HEK293T (cell line): ENCODE results near the gene CFAP119.

Experiments
- CTCF ChIA-PET: fragments of 350-600 bp; formaldehyde crosslinking; extraction: SDS; loops from one replicate; lab custom pipeline; 2021; ENCODE audit warnings: antibody characterized with exemption, inconsistent platforms; lab: Yijun Ruan, JAX
- POLR2A ChIA-PET: fragments of 350-600 bp; formaldehyde crosslinking; extraction: SDS; loops from one replicate; lab custom pipeline; 2020; ENCODE audit warnings: antibody characterized with exemption, inconsistent platforms; lab: Yijun Ruan, JAX
- DNase-seq: peaks from one replicate; pipeline ENCODE4 v3.0.0; 2012; ENCODE audit warnings: mixed read lengths; ENCODE audit errors: extremely low spot score
- ARNT ChIP-seq: fragments of 450-650 bp; IDR thresholded peaks from 2 replicates; pipeline ENCODE4 v1.6.1; 2017; ENCODE audit warnings: mild to moderate bottlenecking
- BHLHE40 ChIP-seq: fragments of 450-650 bp; IDR thresholded peaks from 2 replicates; pipeline ENCODE4 v1.6.1; 2016; ENCODE audit warnings: mild to moderate bottlenecking, moderate library complexity, borderline replicate concordance
- CTBP1 ChIP-seq: fragments of 450-650 bp; IDR thresholded peaks from 2 replicates; pipeline ENCODE4 v1.6.1; 2016; ENCODE audit warnings: borderline replicate concordance
- ELF4 ChIP-seq: fragments of 450-650 bp; IDR thresholded peaks from 2 replicates; pipeline ENCODE4 v1.6.1; 2017; ENCODE audit warnings: antibody characterized with exemption
- FOXA1 ChIP-seq: fragments of 450-650 bp; IDR thresholded peaks from 2 replicates; pipeline ENCODE4 v1.6.1; 2016; ENCODE audit warnings: mild to moderate bottlenecking
- FOXK2 ChIP-seq: fragments of 450-650 bp; IDR thresholded peaks from 2 replicates; pipeline ENCODE4 v1.6.1; 2016; ENCODE audit warnings: mild to moderate bottlenecking
- FOXM1 ChIP-seq: fragments of 450-650 bp; IDR thresholded peaks from 2 replicates; pipeline ENCODE4 v1.6.1; 2017; ENCODE audit warnings: mild to moderate bottlenecking, borderline replicate concordance
- HDGF ChIP-seq: fragments of 450-650 bp; IDR thresholded peaks from 2 replicates; pipeline ENCODE4 v1.6.1; 2017; ENCODE audit warnings: antibody characterized with exemption, borderline replicate concordance
- L3MBTL2 ChIP-seq: fragments of 450-650 bp; conservative IDR thresholded peaks from 2 replicates; pipeline ENCODE4 v1.6.1; 2016; ENCODE audit warnings: mild to moderate bottlenecking
- LEF1 ChIP-seq: fragments of 450-650 bp; IDR thresholded peaks from 2 replicates; pipeline ENCODE4 v1.6.1; 2017; ENCODE audit warnings: mild to moderate bottlenecking, borderline replicate concordance
- NFRKB ChIP-seq: fragments of 450-650 bp; IDR thresholded peaks from 2 replicates; pipeline ENCODE4 v1.6.1; 2016; ENCODE audit warnings: mild to moderate bottlenecking, moderate library complexity
- SP1 ChIP-seq: fragments of 450-650 bp; IDR thresholded peaks from 2 replicates; pipeline ENCODE4 v1.6.1; 2017
- SUZ12 ChIP-seq: fragments of 450-650 bp; IDR thresholded peaks from 2 replicates; pipeline ENCODE4 v1.6.1; 2016; ENCODE audit warnings: mild to moderate bottlenecking
- TARDBP ChIP-seq: fragments of 450-650 bp; IDR thresholded peaks from 2 replicates; pipeline ENCODE4 v1.6.1; 2016
- ZNF384 ChIP-seq: fragments of 450-650 bp; IDR thresholded peaks from 2 replicates; pipeline ENCODE4 v1.6.1; 2016
- TF ChIP-seq, protein P1 (sequence below): fragments of 450-650 bp; IDR thresholded peaks from 2 replicates; pipeline ENCODE4 v1.6.1; 2016

The CFAP119 gene

DNA sequence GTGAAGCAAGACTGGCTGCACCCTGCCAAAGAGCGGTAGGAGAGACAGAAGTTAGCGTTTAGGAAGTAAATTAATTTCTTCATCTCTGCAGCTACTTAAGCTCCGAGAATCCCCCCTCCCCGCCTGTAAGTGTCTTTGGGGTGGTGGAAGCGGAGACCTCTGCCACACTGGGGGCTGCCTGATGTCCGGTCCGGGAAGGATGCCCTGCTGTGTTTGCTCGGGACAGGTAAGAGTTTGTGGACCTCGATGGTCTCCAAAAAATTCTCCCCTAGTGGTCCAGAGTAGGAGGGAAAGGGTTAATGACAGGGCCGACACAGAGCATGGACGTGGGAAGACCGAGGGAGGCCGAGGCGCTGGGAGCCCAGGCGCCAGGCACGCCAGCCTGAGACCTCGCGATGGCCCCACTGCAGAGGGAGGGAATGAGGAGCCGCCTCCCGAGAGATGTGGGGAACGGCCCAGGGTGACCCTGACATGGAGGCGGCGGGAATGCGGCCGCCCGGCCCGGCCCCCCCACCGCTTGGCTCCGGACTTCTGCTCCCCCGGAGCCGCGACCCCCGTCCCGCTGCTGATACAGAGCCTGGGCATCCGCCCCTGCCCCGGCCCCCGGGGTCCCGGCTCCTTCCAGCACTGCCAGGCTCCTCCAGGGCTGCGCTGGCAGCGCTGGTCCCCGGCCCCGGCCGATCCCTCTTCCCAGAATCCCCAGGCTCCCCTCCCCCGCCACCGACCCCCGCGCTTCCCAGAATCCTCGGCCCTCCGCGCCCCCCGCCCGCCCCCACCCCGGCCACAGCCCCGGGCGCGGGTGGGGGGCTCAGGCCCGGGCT is 24.5 kb upstream of the CFAP119 start:
- TF ChIP-seq FOXK2 (no peak), FOXA1 (no peak), NFRKB (0 out of 2 replicates have a peak, but pooled peaks have one; percentile 28), L3MBTL2 (peak; percentile 72), CTBP1 (no peak), ELF4 (no peak)
- ChIA-PET POLR2A (interaction anchor here (0.5 to 22.0 kb wide), 16 partner anchors 9 to 156 kb away, joined by 3 to 599 read pairs (median 5); partner anchors contain the start of gene PHKG2), CTCF (interaction anchor here (0.6 kb wide), 3 partner anchors 19 to 754 kb away, joined by 3 to 4 read pairs (median 3); no protein-coding TSS in a partner anchor)
- peak; percentile 86 for DNase-seq

DNA sequence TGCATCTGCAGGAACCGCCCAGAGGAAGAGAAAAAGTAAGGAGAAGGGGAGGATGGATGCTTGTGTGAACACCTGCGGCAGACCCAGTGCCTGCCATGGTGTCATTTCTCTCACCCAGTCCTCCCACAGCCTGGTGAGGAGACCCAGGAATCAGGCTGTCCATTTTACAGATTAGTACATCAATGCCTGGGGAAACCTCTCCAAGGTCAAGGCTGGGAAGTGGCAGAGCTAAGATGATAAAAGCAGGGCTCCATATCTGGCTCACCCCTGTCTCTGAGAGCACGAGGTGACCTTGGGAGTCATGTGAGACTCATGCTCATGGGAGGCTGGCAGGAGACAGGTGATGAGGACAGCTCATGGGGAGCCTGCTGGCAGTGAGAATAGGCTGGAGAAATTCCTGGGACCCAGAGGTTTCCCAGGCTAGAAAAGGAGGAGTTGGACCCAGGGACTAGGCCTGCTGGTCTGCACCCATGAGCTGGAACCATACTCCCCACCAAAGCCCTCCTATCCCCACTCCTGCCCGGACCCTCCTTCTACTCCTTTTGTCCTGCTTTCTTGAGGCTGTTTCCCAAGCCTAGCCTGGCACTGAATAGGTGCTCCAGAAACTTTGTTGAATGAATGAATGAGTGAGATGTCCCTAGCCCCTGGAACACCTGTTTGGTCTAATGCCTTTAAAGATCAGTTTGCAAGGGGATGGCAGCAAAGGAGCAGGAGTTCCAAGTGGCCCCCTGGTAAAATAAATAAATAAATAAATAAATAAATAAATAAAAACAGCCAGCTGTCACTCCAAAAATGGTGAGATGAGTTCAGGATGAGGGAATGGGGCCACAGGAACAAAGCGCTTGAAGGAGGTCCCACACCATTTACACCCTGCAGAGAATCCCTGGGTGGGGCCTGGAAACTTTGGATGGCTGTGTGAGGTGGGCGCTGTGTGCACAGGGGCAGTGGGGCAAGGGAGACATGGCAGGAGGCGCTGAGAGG is 23.6 kb upstream of the CFAP119 start:
- ChIA-PET POLR2A (interaction anchor here (0.7 to 22.0 kb wide), 6 partner anchors 8 to 39 kb away, joined by 3 to 599 read pairs (median 5); partner anchors contain the start of gene PHKG2), CTCF (interaction anchor here (1.0 kb wide), 1 partner anchor 14 kb away, joined by 3 read pairs; no protein-coding TSS in a partner anchor)
- DNase-seq: no peak
- no peak for TF ChIP-seq NFRKB

DNA sequence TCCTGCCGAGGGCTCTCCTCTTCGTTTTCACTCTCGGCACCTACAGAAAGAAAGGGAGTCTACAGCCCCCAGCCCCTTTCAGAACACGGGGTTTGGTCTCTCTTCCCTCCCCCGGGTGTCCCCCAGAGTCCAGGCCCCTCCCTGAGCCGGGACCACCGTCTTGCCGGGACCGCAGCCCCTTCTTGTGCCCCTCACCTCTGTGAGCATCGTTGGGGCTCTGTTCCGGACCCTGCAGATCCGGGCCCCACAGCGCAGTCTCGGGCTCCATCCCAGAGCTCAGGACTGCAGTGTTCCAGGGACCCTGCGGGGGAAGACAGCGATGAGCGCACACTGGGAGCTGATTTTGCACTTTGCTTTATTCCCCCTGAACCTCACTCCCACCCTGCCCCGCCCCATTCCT is 22.4 kb upstream of the CFAP119 start:
- ChIA-PET CTCF (no interaction called here), POLR2A (interaction anchor here (0.8 to 22.0 kb wide), 5 partner anchors 9 to 61 kb away, joined by 3 to 599 read pairs (median 5); partner anchors contain the start of gene PHKG2)
- DNase-seq: no peak
- TF ChIP-seq NFRKB (no peak), FOXM1 (no peak), FOXK2 (no peak), HDGF (no peak), ARNT (no peak), LEF1 (no peak), FOXA1 (no peak), L3MBTL2 (no peak), ZNF384 (no peak), CTBP1 (no peak), SUZ12 (no peak)

DNA sequence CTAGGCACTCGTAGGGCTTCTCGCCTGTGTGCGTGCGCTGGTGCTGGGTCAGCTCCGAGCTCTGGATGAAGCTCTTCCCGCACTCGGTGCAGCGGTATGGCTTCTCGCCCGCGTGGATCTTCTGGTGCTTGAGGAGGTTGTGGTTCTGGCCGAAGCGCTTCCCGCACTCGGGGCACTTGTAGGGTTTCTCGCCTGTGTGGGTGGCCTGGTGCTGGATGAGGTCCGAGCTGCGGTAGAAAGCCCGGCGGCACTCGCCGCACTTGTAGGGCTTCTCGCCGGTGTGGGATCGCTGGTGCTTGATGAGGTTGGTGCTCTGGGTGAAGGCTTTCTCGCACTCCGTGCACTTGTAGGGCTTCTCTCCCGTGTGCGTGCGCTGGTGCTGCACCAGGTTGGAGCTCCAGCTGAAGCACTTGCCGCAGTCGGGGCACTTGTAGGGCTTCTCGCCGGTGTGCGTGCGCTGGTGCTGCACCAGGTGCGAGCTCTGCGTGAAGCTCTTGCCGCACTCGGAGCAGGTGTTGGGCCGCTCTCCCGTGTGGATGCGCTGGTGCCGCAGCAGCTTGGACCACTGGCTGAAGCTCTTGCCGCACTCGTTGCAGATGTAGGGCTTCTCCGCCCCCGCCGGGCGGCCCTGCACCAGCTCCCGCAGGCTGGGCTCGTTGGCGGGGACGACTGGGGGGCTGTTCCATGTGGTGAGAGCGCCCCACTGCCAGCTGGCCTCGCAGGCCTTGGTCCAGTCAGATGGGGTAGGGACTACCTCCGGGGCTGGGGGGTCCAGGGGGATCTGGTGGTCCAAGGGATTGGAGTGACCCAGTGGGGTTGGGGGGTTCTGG is 21.6 kb upstream of the CFAP119 start:
- TF ChIP-seq SP1 (no peak), ARNT (no peak), BHLHE40 (no peak), SUZ12 (no peak), CTBP1 (no peak), LEF1 (no peak), NFRKB (no peak), FOXK2 (no peak), FOXM1 (no peak), FOXA1 (no peak), ZNF384 (no peak), L3MBTL2 (no peak), TARDBP (no peak)
- TF ChIP-seq, protein P1, sequence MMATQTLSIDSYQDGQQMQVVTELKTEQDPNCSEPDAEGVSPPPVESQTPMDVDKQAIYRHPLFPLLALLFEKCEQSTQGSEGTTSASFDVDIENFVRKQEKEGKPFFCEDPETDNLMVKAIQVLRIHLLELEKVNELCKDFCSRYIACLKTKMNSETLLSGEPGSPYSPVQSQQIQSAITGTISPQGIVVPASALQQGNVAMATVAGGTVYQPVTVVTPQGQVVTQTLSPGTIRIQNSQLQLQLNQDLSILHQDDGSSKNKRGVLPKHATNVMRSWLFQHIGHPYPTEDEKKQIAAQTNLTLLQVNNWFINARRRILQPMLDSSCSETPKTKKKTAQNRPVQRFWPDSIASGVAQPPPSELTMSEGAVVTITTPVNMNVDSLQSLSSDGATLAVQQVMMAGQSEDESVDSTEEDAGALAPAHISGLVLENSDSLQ: no peak
- no peak for DNase-seq
- CTCF ChIA-PET: no interaction called here
- POLR2A ChIA-PET: interaction anchor here (0.8 to 22.0 kb wide), 6 partner anchors 8 to 113 kb away, joined by 3 to 599 read pairs (median 4); partner anchors contain the start of genes CTF1 and PHKG2

DNA sequence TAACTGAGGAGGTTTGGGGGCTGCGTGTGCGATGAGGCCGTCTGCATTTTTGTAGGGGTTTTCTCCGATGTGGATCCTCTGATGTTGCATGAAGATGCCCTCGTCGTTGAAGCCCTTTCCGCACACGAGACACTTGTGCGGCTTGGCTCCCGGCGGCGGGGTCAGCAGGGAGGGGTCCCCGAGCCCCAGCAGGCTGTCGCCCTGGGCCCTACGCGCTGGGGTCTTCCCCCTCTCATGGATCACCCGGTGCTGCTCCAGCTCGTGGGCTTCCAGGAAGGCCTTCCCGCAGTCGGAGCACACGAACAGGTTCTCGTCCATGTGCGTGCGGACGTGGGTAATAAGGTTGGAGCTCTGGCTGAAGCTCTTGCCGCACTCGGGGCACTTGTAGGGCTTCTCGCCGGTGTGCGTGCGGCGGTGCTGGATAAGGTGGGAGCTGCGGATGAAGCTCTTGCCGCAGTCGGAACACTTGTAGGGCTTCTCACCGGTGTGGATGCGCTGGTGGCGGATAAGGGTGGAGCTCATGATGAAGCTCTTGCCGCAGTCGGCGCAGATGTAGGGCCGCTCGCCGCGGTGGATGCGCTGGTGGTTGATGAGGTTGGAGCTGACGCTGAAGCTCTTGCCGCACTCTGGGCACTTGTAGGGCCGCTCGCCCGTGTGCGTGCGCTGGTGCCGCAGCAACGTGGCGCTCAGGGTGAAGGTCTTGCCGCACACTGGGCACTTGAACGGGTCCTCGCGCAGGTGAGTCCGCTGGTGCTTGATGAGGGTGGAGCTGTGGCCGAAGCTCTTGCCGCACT is 20.8 kb upstream of the CFAP119 start:
- POLR2A ChIA-PET: interaction anchor here (0.7 to 22.0 kb wide), 9 partner anchors 8 to 114 kb away, joined by 3 to 599 read pairs (median 3); partner anchors contain the start of genes CTF1 and PHKG2
- CTCF ChIA-PET: interaction anchor here (0.8 to 1.2 kb wide), 3 partner anchors 25 to 119 kb away, joined by 3 to 4 read pairs (median 3); no protein-coding TSS in a partner anchor
- no peak for DNase-seq

More for the DNA sequence above, 20.8 kb upstream of the CFAP119 start:
- no peak for TF ChIP-seq LEF1
- TF ChIP-seq, protein P1: no peak
- TF ChIP-seq CTBP1: no peak
- no peak for TF ChIP-seq TARDBP
- no peak for TF ChIP-seq ELF4
- TF ChIP-seq SP1: no peak
- TF ChIP-seq ZNF384: no peak
- TF ChIP-seq HDGF: no peak
- TF ChIP-seq SUZ12: no peak
- TF ChIP-seq FOXM1: no peak
- TF ChIP-seq L3MBTL2: no peak
- TF ChIP-seq ARNT: no peak
